Lower leg skin (tissue), 4 donors: Measurements from ENCODE around the gene C11orf21. TPM values are rescaled to one million over a fixed set of nuclear protein-coding genes. Genes with fewer than 3 reads are reported as not detected.

Source experiments
- DNase-seq, 2 donors: peaks; one replicate each; pipeline ENCODE4 v3.0.0-alpha.2; 2019; ENCODE audit warnings: low spot score in 2 of 2
- H3K4me3 ChIP-seq: fragments of 200-600 bp; sonication (generic); 2 replicates; pipeline ENCODE4 v1.5.1; 2017; ENCODE audit warnings: mild to moderate bottlenecking, low read depth; ENCODE audit not compliant: poor library complexity, severe bottlenecking
- CTCF ChIP-seq, 3 donors: fragments of 450-650 bp; IDR thresholded peaks; one replicate each; pipeline ENCODE4 v1.5.1; 2016; ENCODE audit warnings: antibody characterized with exemption in 3 of 3, mild to moderate bottlenecking in 3 of 3, moderate library complexity in 2 of 3
- POLR2A ChIP-seq, 2 donors: fragments of 450-650 bp; IDR thresholded peaks; one replicate each; pipeline ENCODE4 v1.6.1; 2016 to 2017; ENCODE audit warnings: antibody characterized with exemption in 2 of 2, mild to moderate bottlenecking in 1 of 2, moderate library complexity in 1 of 2
- WGBS, 2 donors: methylation state at CpG; one replicate each; pipeline ENCODE4 v1.1.5; 2018; 5-methylcytosine and 5-hydroxymethylcytosine counted together
- intact Hi-C: fragments of 100-400 bp; cut with DNase I; formaldehyde crosslinking; loops from one replicate; pipeline ENCODE4 v1.15.0; 2023; ENCODE audit warnings: low total_unique reads
- total RNA-seq, 4 donors: library from RNA; depleted of rRNA; stranded (reverse); fragments of >200 nt; gene quantifications; one replicate each; pipeline ENCODE4 v1.1.0, GENCODE V29; 2016

C11orf21 gene
- total RNA-seq, 4 donors from 2014 or later, result 0.42 to 1.4 (median 0.65) TPM

- 82 to 86% methylated on average over 21 to 23 of the region's 23 CpGs for WGBS, 2 donors
- intact Hi-C loops, result loop anchor here (2.0 to 10.0 kb wide), 2 partner anchors 113 to 227 kb away; no protein-coding TSS in a partner anchor
- TF ChIP-seq CTCF (IDR thresholded peaks at IDR 0.05), result no peak
- no peak for TF ChIP-seq POLR2A (IDR thresholded peaks at IDR 0.05)
- peak in 1 of 2 donors; percentile 85 for DNase-seq
- no peak overlapping the region for H3K4me3 ChIP-seq
Observed at GRCh38 chr11:2307501-2308331, 6.0 kb upstream of the C11orf21 start.

- DNase-seq, result peak in 1 of 2 donors; percentile 72
- TF ChIP-seq CTCF (IDR thresholded peaks at IDR 0.05) (no peak), POLR2A (IDR thresholded peaks at IDR 0.05) (no peak)
- intact Hi-C loops, result loop anchor here (2.0 to 10.0 kb wide), 2 partner anchors 114 to 228 kb away; no protein-coding TSS in a partner anchor
- no peak overlapping the region for H3K4me3 ChIP-seq
- WGBS, 2 donors, result 39 to 49% methylated on average over 6 to 9 of the region's 14 CpGs
Observed at GRCh38 chr11:2306877-2307500, 5.3 kb upstream of the C11orf21 start.

GRCh38 chr11:2306452-2306823, 4.7 kb upstream of the C11orf21 start:
- TF ChIP-seq POLR2A (IDR thresholded peaks at IDR 0.05) (no peak), CTCF (IDR thresholded peaks at IDR 0.05) (no peak)
- H3K4me3 ChIP-seq, result no peak overlapping the region
- intact Hi-C loops, result loop anchor here (2.0 to 10.0 kb wide), 2 partner anchors 114 to 228 kb away; no protein-coding TSS in a partner anchor
- DNase-seq, result peak in 1 of 2 donors; percentile 85
- 26 to 35% methylated on average over 4 of the region's 4 CpGs for WGBS, 2 donors

GRCh38 chr11:2305788-2306451, 4.2 kb upstream of the C11orf21 start:
- DNase-seq, result peak in 1 of 2 donors; percentile 84
- no peak overlapping the region for H3K4me3 ChIP-seq
- intact Hi-C loops, result loop anchor here (2.0 to 10.0 kb wide), 2 partner anchors 115 to 229 kb away; no protein-coding TSS in a partner anchor
- WGBS, 2 donors, result 23 to 25% methylated on average over 12 of the region's 12 CpGs
- TF ChIP-seq POLR2A (IDR thresholded peaks at IDR 0.05) (no peak), CTCF (IDR thresholded peaks at IDR 0.05) (no peak)

- TF ChIP-seq POLR2A (IDR thresholded peaks at IDR 0.05) (no peak), CTCF (IDR thresholded peaks at IDR 0.05) (peak in 1 of 3 donors; percentile 78)
- no peak overlapping the region for H3K4me3 ChIP-seq
- DNase-seq, result peak; percentile 75 to 97
- intact Hi-C loops, result loop anchor here (10.0 kb wide), 1 partner anchor 230 kb away; no protein-coding TSS in a partner anchor
- 31 to 32% methylated on average over 6 to 10 of the region's 10 CpGs for WGBS, 2 donors
Observed at GRCh38 chr11:2305140-2305778, 3.5 kb upstream of the C11orf21 start.
